HepG2 (cell line): Measurements from ENCODE around the gene INTS7. TPM values are rescaled to one million over a fixed set of nuclear protein-coding genes. Genes with fewer than 3 reads are reported as not detected.

Experiments used
- ATAC-seq: fragments of 200-7000 bp; cut with Tn5 transposase; 3 replicates; pipeline ENCODE4 v1.9.1; 2020; ENCODE audit warnings: mild to moderate bottlenecking, moderate library complexity
- BruUV-seq: library from RNA; stranded (reverse); fragments of 400-500 nt; replicated peaks from 2 replicates; lab custom pipeline; 2021; lab: Mats Ljungman, UMichigan
- CTCF ChIA-PET: fragments of 300-600 bp; formaldehyde crosslinking; extraction: SDS; loops from one replicate; lab custom pipeline; 2021; ENCODE audit warnings: low total read pairs, inconsistent platforms, low intra/inter-chr PET ratio; lab: Yijun Ruan, JAX
- POLR2A ChIA-PET: fragments of 350-600 bp; sonication (Branson Sonifier 250); formaldehyde crosslinking; loops from one replicate; lab custom pipeline; 2020; ENCODE audit warnings: antibody characterized with exemption, inconsistent platforms; lab: Yijun Ruan, JAX
- DNase-seq: peaks from one replicate; pipeline ENCODE4 v3.0.0-alpha.2; 2015; ENCODE audit warnings: low spot score
- FAIRE-seq: peaks from 3 replicates; lab custom pipeline; 2011; peaks lifted over from hg19 to GRCh38; lab: Jason Lieb, UNC
- H2AFZ ChIP-seq: one replicate; pipeline ENCODE4 v1.6.1; 2011; ENCODE audit warnings: low read length, inconsistent platforms
- H3K27ac ChIP-seq: fragments of 300-600 bp; 3 replicates; pipeline ENCODE4 v1.8.0; 2011; ENCODE audit warnings: mixed run types, mild to moderate bottlenecking, mixed read lengths, low read length, inconsistent platforms; ENCODE audit not compliant: insufficient read depth; ENCODE audit errors: extremely low read length
- H3K27me3 ChIP-seq, 2 experiments: fragments of 200-600 bp in 1 of 2; 2 replicates in 1 of 2; 3 replicates in 1 of 2; pipeline versions ENCODE4 v1.6.0 to v1.8.0; 2011; ENCODE audit warnings: low read length in 2 of 2, mild to moderate bottlenecking in 2 of 2, moderate library complexity in 2 of 2, inconsistent platforms in 1 of 2; ENCODE audit not compliant: insufficient read depth in 2 of 2, control insufficient read depth in 1 of 2
- H3K36me3 ChIP-seq, 2 experiments: fragments of 200-600 bp in 1 of 2; replicated peaks in 1 of 2; 2 replicates in 1 of 2; 3 replicates in 1 of 2; pipeline versions ENCODE4 v1.5.1 to v1.8.0; 2011; ENCODE audit warnings: low read length in 2 of 2, inconsistent platforms in 1 of 2; ENCODE audit not compliant: insufficient read depth in 2 of 2, control insufficient read depth in 1 of 2
- H3K4me1 ChIP-seq: 2 replicates; pipeline ENCODE4 v1.5.1; 2012; ENCODE audit warnings: low read length, inconsistent platforms; ENCODE audit not compliant: insufficient read depth
- H3K4me2 ChIP-seq: 2 replicates; pipeline ENCODE4 v1.6.0; 2011; ENCODE audit warnings: low read depth, low read length, inconsistent platforms
- H3K4me3 ChIP-seq, 3 experiments: fragments of 200-600 bp in 1 of 3; sonication (generic), shearing (Covaris generic) in 1 of 3; replicated peaks in 1 of 3; 2 replicates each; pipeline ENCODE4 v1.5.1; 2011 to 2016; ENCODE audit warnings: low read length in 3 of 3, inconsistent platforms in 2 of 3, low read depth in 2 of 3, mild to moderate bottlenecking in 2 of 3, control low read depth in 1 of 3, mixed read lengths in 1 of 3; ENCODE audit not compliant: insufficient read depth in 1 of 3
- H3K79me2 ChIP-seq: one replicate; pipeline ENCODE4 v1.6.1; 2011; ENCODE audit warnings: low read length, inconsistent platforms; ENCODE audit not compliant: insufficient read depth
- H3K9ac ChIP-seq: 2 replicates; pipeline ENCODE4 v1.6.0; 2011; ENCODE audit warnings: mild to moderate bottlenecking, low read depth, low read length, inconsistent platforms; ENCODE audit not compliant: insufficient read depth
- H3K9me3 ChIP-seq: 2 replicates; pipeline ENCODE4 v1.5.1; 2012; ENCODE audit warnings: mild to moderate bottlenecking, low read length
- H4K20me1 ChIP-seq: 2 replicates; pipeline ENCODE4 v1.6.0; 2011; ENCODE audit warnings: inconsistent platforms, mild to moderate bottlenecking, low read length, moderate library complexity; ENCODE audit not compliant: insufficient read depth
- HNF4A ChIP-seq: sonication (generic); formaldehyde crosslinking; IDR thresholded peaks from 2 replicates; pipeline ENCODE4 v1.4.0; 2020; ENCODE audit warnings: missing genetic modification reagents
- MED8 ChIP-seq: sonication (generic); formaldehyde crosslinking; IDR thresholded peaks from 2 replicates; pipeline ENCODE4 v1.8.1; 2023; ENCODE audit warnings: mild to moderate bottlenecking, missing genetic modification reagents; ENCODE audit not compliant: insufficient replicate concordance
- NR3C1 ChIP-seq: sonication (generic); formaldehyde crosslinking; IDR thresholded peaks from 2 replicates; pipeline ENCODE4 v1.4.0; 2020; ENCODE audit warnings: missing genetic modification reagents
- POLR2AphosphoS2 ChIP-seq: IDR thresholded peaks from 2 replicates; pipeline ENCODE4 v1.6.1; 2011; ENCODE audit warnings: low read depth, low read length, improper control_type of control experiment
- RFX3 ChIP-seq: IDR thresholded peaks from 2 replicates; pipeline ENCODE4 v1.6.1; 2016; ENCODE audit warnings: missing biosample characterization, missing genetic modification reagents
- SALL2 ChIP-seq: sonication (generic); formaldehyde crosslinking; IDR thresholded peaks from 2 replicates; pipeline ENCODE4 v1.8.1; 2023; ENCODE audit warnings: mild to moderate bottlenecking, missing genetic modification reagents, inconsistent platforms
- SIX4 ChIP-seq: sonication (generic); formaldehyde crosslinking; IDR thresholded peaks from 2 replicates; pipeline ENCODE4 v1.4.0; 2020; ENCODE audit warnings: missing genetic modification reagents
- SP4 ChIP-seq: sonication (generic); formaldehyde crosslinking; IDR thresholded peaks from 2 replicates; pipeline ENCODE4 v1.8.1; 2023; ENCODE audit warnings: mild to moderate bottlenecking, missing genetic modification reagents
- ZFP1 ChIP-seq: IDR thresholded peaks from 2 replicates; pipeline ENCODE4 v1.6.1; 2016
- ZNF12 ChIP-seq: sonication (generic); formaldehyde crosslinking; IDR thresholded peaks from 2 replicates; pipeline ENCODE4 v1.5.0; 2020; ENCODE audit warnings: missing genetic modification reagents
- ZNF616 ChIP-seq: sonication (generic); formaldehyde crosslinking; IDR thresholded peaks from 2 replicates; pipeline ENCODE4 v1.5.0; 2020; ENCODE audit warnings: low read depth, mild to moderate bottlenecking, missing genetic modification reagents
- WGBS: methylation state at CpG from one replicate; pipeline ENCODE4 v1.1.6; 2017; ENCODE audit warnings: low lambda C conversion rate; 5-methylcytosine and 5-hydroxymethylcytosine counted together
- in situ Hi-C: cut with HindIII; loops from 2 replicates; pipeline ENCODE4 v1.10.0; 2017; ENCODE audit warnings: low pct_unique_long_range_greater_than_20kb; ENCODE audit not compliant: extremely low pct_ligation_motif_present
- intact Hi-C: fragments of 100-400 bp; cut with micrococcal nuclease; formaldehyde crosslinking; loops from one replicate; pipeline ENCODE4 v1.10.0; 2022; ENCODE audit not compliant: unreplicated experiment
- polyA plus RNA-seq, 8 experiments: library from polyadenylated mRNA; depleted of rRNA in 3 of 8; stranded (reverse) in 7 of 8; unstranded in 1 of 8; fragments of >200 nt; fragmentation: Illumina TruSeq in 4 of 8; extraction: Trizol in 4 of 8; gene quantifications; 2 replicates each; pipeline versions ENCODE4 v1.2.1 to v1.2.3, GENCODE V29; 2011 to 2016; ENCODE audit warnings: low read depth in 4 of 8, missing spikeins in 1 of 8, mixed read lengths in 1 of 8; ENCODE audit not compliant: insufficient read depth in 1 of 8
- total RNA-seq, 5 experiments: library from RNA; depleted of rRNA; stranded (reverse); fragments of >200 nt; fragmentation: Illumina TruSeq; extraction: Trizol; gene quantifications; 2 replicates each; pipeline ENCODE4 v1.2.3, GENCODE V29; 2016; ENCODE audit warnings: low read depth in 1 of 5
- TF ChIP-seq, protein P1 (sequence below): sonication (generic); formaldehyde crosslinking; IDR thresholded peaks from 2 replicates; pipeline ENCODE4 v1.4.0; 2020; ENCODE audit warnings: missing genetic modification reagents
- TF ChIP-seq, protein P2 (sequence below): sonication (generic); formaldehyde crosslinking; IDR thresholded peaks from 2 replicates; pipeline ENCODE4 v1.4.0; 2020; ENCODE audit warnings: missing genetic modification reagents
- TF ChIP-seq, protein P3 (sequence below): sonication (generic); formaldehyde crosslinking; IDR thresholded peaks from 2 replicates; pipeline ENCODE4 v1.4.0; 2020; ENCODE audit warnings: mild to moderate bottlenecking, missing genetic modification reagents

INTS7 gene
- total and polyA plus RNA-seq, 2 of the 13 experiments (the other 11 are each of a cell fraction or from before 2014, with no cell fraction given) = 18.3 to 22.4 TPM

DNA sequence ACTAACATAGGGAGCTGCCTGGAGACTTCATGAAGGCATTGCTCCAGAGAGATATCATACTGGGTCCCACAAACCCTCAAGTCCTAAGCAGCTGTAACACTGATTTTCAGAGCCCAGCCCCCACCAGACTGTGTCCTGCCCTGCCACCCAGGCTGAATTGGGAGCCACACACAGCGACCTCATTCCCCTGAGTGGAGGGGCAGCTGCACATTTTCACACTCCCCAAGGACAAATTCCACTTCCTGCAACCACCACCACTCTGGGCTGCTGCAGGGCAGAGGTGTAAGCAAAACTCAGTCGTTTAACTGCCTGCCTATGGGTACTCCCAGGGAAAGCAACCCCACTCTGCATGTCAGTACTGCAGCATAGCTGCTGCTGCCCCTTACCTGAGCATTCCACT is 20.0 kb upstream of the INTS7 start:
- no peaks in the 10 kb centered on the region; the same call in 1 of the 2 replicates for H4K20me1 ChIP-seq
- H2AFZ ChIP-seq = no peak overlapping the region
- peaks cover 6 to 54% of the 10 kb centered on the region in 2 experiments; a peak in 4 of 5 replicates for H3K36me3 ChIP-seq
- intact Hi-C loops (no loop called here), in situ Hi-C loops (no loop called here)
- H3K4me3 ChIP-seq = no peak overlapping the region
- ATAC-seq (no peak), FAIRE-seq (no peak), DNase-seq (no peak)
- POLR2A ChIA-PET = no interaction called here
- H3K27me3 ChIP-seq = no peaks in the 10 kb centered on the region
- CTCF ChIA-PET = no interaction called here
- no peak overlapping the region for H3K27ac ChIP-seq
- no peaks in the 10 kb centered on the region for H3K9me3 ChIP-seq
- H3K9ac ChIP-seq = no peak overlapping the region
- no TSS peak for BruUV-seq
- H3K4me1 ChIP-seq = no peaks in the 10 kb centered on the region
- TF ChIP-seq ZFP1 (CRISPR knock-in tag) (no peak), SP4 (no peak), ZNF616 (no peak), POLR2AphosphoS2 (no peak), RFX3 (CRISPR knock-in tag) (no peak), SALL2 (CRISPR knock-in tag) (no peak)
- TF ChIP-seq, protein P1, sequence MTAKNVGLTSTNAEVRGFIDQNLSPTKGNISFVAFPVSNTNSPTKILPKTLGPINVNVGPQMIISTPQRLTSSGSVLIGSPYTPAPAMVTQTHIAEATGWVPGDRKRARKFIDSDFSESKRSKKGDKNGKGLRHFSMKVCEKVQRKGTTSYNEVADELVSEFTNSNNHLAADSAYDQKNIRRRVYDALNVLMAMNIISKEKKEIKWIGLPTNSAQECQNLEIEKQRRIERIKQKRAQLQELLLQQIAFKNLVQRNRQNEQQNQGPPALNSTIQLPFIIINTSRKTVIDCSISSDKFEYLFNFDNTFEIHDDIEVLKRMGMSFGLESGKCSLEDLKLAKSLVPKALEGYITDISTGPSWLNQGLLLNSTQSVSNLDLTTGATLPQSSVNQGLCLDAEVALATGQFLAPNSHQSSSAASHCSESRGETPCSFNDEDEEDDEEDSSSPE = no peak
- TF ChIP-seq, all 625 proteins: peak for 0
- Histone ChIP-seq H3K4me2 (no peak overlapping the region), H3K79me2 (no peaks in the 10 kb centered on the region)
- WGBS = 94% methylated on average over 2 of the region's 2 CpGs

DNA sequence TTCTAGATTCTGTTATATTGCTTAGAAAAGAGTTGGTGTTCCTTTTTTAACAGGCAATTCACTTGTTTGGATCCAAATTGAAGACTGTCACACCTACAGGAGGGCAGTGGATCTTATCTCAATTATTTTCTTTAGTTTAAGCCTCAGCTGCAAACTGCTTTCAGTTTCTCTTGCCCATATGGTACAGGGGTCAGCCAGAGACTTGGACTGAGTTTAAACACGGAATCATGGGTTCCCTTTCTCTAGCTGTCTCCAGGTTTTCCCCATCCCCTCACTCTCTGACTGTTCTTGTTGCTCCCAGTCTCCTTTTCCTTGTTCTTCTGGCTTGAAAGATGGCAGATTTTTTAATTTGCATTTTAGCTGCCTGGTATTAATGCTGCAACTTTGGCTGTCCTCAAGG is 18.6 kb upstream of the INTS7 start:
- Histone ChIP-seq H2AFZ (no peak overlapping the region), H3K27me3 (no peaks in the 10 kb centered on the region), H3K79me2 (no peaks in the 10 kb centered on the region), H4K20me1 (no peaks in the 10 kb centered on the region; the same call in 1 of the 2 replicates), H3K4me3 (no peak overlapping the region), H3K9ac (no peak overlapping the region), H3K4me2 (no peak overlapping the region), H3K4me1 (no peaks in the 10 kb centered on the region), H3K36me3 (peaks cover 6 to 66% of the 10 kb centered on the region in 2 experiments; a peak in 4 of 5 replicates), H3K27ac (no peak overlapping the region), H3K9me3 (no peaks in the 10 kb centered on the region)
- no TSS peak for BruUV-seq
- in situ Hi-C loops (no loop called here), intact Hi-C loops (no loop called here)
- ATAC-seq (no peak), DNase-seq (no peak), FAIRE-seq (no peak)
- POLR2A ChIA-PET = no interaction called here
- CTCF ChIA-PET = no interaction called here
- WGBS = 78% methylated on average over 1 of the region's 1 CpG
- TF ChIP-seq NR3C1 (CRISPR knock-in tag) (no peak), SIX4 (no peak), ZNF12 (CRISPR knock-in tag) (no peak), HNF4A (CRISPR knock-in tag) (no peak), MED8 (CRISPR knock-in tag) (no peak)
- TF ChIP-seq, protein P2, sequence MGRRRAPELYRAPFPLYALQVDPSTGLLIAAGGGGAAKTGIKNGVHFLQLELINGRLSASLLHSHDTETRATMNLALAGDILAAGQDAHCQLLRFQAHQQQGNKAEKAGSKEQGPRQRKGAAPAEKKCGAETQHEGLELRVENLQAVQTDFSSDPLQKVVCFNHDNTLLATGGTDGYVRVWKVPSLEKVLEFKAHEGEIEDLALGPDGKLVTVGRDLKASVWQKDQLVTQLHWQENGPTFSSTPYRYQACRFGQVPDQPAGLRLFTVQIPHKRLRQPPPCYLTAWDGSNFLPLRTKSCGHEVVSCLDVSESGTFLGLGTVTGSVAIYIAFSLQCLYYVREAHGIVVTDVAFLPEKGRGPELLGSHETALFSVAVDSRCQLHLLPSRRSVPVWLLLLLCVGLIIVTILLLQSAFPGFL (CRISPR knock-in tag) = no peak
- TF ChIP-seq, protein P3, sequence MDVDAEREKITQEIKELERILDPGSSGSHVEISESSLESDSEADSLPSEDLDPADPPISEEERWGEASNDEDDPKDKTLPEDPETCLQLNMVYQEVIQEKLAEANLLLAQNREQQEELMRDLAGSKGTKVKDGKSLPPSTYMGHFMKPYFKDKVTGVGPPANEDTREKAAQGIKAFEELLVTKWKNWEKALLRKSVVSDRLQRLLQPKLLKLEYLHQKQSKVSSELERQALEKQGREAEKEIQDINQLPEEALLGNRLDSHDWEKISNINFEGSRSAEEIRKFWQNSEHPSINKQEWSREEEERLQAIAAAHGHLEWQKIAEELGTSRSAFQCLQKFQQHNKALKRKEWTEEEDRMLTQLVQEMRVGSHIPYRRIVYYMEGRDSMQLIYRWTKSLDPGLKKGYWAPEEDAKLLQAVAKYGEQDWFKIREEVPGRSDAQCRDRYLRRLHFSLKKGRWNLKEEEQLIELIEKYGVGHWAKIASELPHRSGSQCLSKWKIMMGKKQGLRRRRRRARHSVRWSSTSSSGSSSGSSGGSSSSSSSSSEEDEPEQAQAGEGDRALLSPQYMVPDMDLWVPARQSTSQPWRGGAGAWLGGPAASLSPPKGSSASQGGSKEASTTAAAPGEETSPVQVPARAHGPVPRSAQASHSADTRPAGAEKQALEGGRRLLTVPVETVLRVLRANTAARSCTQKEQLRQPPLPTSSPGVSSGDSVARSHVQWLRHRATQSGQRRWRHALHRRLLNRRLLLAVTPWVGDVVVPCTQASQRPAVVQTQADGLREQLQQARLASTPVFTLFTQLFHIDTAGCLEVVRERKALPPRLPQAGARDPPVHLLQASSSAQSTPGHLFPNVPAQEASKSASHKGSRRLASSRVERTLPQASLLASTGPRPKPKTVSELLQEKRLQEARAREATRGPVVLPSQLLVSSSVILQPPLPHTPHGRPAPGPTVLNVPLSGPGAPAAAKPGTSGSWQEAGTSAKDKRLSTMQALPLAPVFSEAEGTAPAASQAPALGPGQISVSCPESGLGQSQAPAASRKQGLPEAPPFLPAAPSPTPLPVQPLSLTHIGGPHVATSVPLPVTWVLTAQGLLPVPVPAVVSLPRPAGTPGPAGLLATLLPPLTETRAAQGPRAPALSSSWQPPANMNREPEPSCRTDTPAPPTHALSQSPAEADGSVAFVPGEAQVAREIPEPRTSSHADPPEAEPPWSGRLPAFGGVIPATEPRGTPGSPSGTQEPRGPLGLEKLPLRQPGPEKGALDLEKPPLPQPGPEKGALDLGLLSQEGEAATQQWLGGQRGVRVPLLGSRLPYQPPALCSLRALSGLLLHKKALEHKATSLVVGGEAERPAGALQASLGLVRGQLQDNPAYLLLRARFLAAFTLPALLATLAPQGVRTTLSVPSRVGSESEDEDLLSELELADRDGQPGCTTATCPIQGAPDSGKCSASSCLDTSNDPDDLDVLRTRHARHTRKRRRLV (CRISPR knock-in tag) = no peak
